ENCODE measurements around the gene KIF16B.

GRCh38 chr20:16553684-16554083 is 19.6 kb downstream of the KIF16B start:
- no peak for TF ChIP-seq CTCF (IDR thresholded peaks at IDR 0.05)
- no peak for TF ChIP-seq EP300 (IDR thresholded peaks at IDR 0.05)
